Ureter (tissue), 1 donor: ENCODE data around the gene PDK1. TPM values are rescaled to one million over a fixed set of nuclear protein-coding genes. Genes with fewer than 3 reads are reported as not detected.

Experiments
- DNase-seq: peaks from one replicate; pipeline ENCODE4 v3.0.0-alpha.2; 2020; ENCODE audit warnings: low spot score
- total RNA-seq: library from RNA; stranded (reverse); gene quantifications from one replicate; pipeline ENCODE4 v1.2.4, GENCODE V29; 2023
- donor health status: DM: yes; HTN: yes; CAD: no.

The PDK1 gene
- total RNA-seq, 1 donor from 2014 or later, result 31.4 TPM

DNA sequence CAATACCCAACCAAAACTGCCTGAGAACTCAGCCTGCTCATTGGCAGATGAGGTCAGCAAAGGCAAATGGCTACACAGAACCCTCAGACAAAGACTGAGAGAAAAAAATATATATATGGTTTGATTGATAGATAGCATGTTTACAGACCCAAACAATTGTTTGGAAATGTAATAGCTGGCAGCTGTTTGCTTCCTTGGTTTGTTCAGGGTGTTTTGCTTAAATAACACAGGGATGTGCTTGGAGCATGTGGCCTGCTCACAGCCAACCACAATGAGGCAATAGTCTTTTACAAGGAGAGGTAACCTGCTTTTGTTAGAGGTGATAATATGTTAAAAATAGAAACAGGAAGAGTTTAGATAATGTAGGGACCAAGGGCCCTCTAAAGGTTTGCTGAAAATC, 84.5 kb downstream of the PDK1 start:
- no peak for DNase-seq

DNA sequence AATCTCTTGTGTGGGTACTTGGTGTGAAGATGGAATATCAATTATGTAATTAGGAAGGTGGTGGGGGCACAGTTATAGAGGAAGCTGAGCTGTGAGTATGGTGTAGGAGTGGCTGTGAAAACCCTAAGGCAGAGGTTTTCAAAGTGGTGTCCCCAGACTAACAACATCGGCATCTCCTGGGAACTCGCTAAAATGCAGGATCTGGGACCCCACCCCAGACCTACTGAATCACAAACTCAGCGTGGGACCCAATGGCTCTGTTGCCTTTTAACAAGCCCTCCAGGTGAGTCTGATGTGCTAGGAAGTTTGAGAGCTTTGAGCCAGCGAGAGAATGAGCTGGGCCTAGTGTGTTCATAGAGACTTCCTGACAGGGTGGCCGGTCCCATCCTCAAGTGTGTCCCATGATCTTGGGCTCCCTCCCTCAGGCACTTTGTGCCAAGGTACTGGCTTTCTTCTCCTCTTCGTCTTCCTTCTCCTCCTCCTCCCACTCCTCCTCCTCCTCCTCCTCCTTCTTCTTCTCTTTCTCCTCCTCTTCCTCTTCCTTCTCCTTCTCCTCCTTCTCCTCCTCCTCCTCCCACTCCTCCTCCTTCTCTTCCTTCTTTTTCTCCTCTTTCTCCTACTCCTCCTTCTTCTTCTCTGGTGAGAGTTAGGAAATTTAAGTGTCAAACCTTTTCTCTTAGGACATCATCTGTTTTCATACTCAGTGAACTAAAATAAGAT, 86.6 kb downstream of the PDK1 start:
- DNase-seq, result no peak

DNA sequence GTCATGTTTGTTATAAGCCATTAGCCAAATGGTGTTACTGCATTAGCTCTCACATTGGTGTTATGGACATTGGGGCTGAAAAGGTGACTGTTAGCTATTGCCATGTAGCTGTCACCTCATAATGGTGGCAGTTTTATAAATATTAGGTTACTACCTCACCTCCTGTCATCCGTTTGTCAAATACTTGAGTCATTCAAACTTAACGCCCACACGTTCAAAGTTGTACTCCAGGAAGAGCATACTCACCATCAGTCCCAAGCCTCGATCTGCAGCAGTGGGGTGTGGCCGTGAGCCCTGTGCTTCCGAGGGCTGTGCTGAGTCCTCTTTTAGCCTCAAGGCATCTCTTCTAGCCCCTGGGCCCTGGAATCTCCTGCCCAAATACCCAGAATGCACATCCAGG, 87.3 kb downstream of the PDK1 start:
- no peak for DNase-seq

- no peak for DNase-seq
Measured at GRCh38 chr2:172647439-172647838, 91.5 kb downstream of the PDK1 start.

DNA sequence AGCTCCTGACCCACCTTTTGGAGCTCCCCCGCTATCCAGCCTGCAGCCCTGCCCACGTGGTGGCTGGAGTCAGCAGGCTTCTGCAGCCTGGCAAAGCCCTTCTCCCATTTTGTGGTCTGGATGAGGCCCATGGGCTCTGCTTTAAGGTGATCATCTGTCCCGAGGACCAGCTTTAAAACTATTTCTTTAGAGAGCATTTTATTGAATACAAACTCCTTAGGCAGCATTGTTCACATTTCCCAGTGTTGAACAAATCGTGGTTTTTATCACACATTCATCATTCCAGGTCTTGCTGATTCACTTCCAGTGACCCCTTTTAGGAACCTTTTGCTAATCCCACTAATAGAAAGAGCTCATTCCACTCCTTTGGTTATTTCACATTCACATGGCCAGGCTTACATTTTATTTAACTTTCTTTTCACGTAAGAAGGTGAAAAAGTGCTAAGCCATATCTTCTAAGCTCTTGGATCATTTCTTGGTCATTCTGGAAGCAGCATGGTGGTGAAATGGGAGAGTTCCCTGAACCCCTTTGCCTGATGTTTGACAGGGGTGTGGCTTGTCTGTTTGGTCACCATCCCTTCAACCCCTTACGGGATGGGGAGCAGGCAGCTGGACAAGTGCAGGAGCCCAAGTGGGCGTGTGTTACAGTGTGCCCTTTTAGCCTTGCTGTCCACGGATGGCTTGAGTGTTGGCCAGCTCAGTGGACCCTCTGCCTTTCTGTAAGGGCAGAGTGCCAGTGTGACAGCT, 99.4 kb downstream of the PDK1 start:
- no peak for DNase-seq

- DNase-seq, result no peak
Measured at GRCh38 chr2:172655838-172656573, 100.1 kb downstream of the PDK1 start.

Other genes starting within 250 kb of the PDK1 start
- gene ITGA6, start 128.5 kb upstream of the PDK1 start, total RNA-seq, result 109 TPM
- gene RAPGEF4, start 179.8 kb downstream of the PDK1 start, total RNA-seq, result 18.6 TPM